ENCODE results near the gene IDH2. TPM values are rescaled to one million over a fixed set of nuclear protein-coding genes. Genes with fewer than 3 reads are reported as not detected.

Gene IDH2
- total and polyA plus RNA-seq, 2 donors (not counting 3 experiments of a cell fraction or from before 2014, with no cell fraction given) = 123 to 127 TPM

- Histone ChIP-seq H3K4me2 (ENCODE audit: insufficient read depth, low read length) (no peak overlapping the region), H3K27me3 (ENCODE audit: control insufficient read depth in 2 of 2, insufficient read depth in 2 of 2, low read length in 2 of 2) (peaks cover 0 to 3% of the 10 kb centered on the region in 2 experiments), H3K4me1 (ENCODE audit: control insufficient read depth, extremely low read depth, insufficient read depth, low read length) (peaks cover 2% of the 10 kb centered on the region), H3K9me1 (replicated peaks; ENCODE audit: control insufficient read depth, extremely low read depth, insufficient read depth, low read length) (no peaks in the 10 kb centered on the region), H3K9me3 (replicated peaks; ENCODE audit: control insufficient read depth, insufficient read depth, low read length) (no peaks in the 10 kb centered on the region), H2AFZ (ENCODE audit: low read depth, low read length) (no peak overlapping the region), H3K4me3 (replicated peaks in 1 of 3; ENCODE audit: insufficient read depth in 1 of 3, low read depth in 1 of 3, low read length in 3 of 3) (no peak overlapping the region), H4K20me1 (replicated peaks; ENCODE audit: control insufficient read depth, extremely low read depth, insufficient read depth, low read length) (no peaks in the 10 kb centered on the region), H3K27ac (ENCODE audit: insufficient read depth, low read depth, low read length) (no peak overlapping the region), H3K36me3 (ENCODE audit: control insufficient read depth in 2 of 2, extremely low read depth in 1 of 2, insufficient read depth in 2 of 2, low read length in 2 of 2) (no peaks in the 10 kb centered on the region), H3K9ac (replicated peaks; ENCODE audit: extremely low read depth, insufficient read depth, low read length) (no peak overlapping the region), H3K79me2 (ENCODE audit: control insufficient read depth, insufficient read depth, low read length) (no peaks in the 10 kb centered on the region)
- no peak for DNase-seq (ENCODE audit: low read depth, low spot score)
- intact Hi-C loops (cut with micrococcal nuclease) (no loop called here), dilution Hi-C loops (cut with MboI; ENCODE audit: extremely low pct_ligation_motif_present, low sequenced_read_pairs) (no loop called here)
- ChIA-PET POLR2A (no interaction called here), CTCF (interaction anchor here (1.2 kb wide), 1 partner anchor 83 kb away, joined by 5 read pairs; no protein-coding TSS in a partner anchor)
- no TSS peak for BruUV-seq (replicated peaks)
- FAIRE-seq = no peak
- TF ChIP-seq POLR2AphosphoS5 (IDR thresholded peaks at IDR 0.05; ENCODE audit: insufficient read depth, low read depth, low read length) = no peak
- TF ChIP-seq POLR2A (IDR thresholded peaks at IDR 0.05; ENCODE audit: low read depth, low read length) = no peak
- TF ChIP-seq, protein P1, sequence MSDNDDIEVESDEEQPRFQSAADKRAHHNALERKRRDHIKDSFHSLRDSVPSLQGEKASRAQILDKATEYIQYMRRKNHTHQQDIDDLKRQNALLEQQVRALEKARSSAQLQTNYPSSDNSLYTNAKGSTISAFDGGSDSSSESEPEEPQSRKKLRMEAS (IDR thresholded peaks at IDR 0.05; ENCODE audit: insufficient read depth, insufficient read length) = no peak
- no peak for TF ChIP-seq GATA2 (IDR thresholded peaks at IDR 0.05; ENCODE audit: insufficient read depth, insufficient read length, low read depth, low read length)
- no peak for TF ChIP-seq CTCF (IDR thresholded peaks at IDR 0.05; ENCODE audit: extremely low read depth in 1 of 2, insufficient read depth in 1 of 2, low read depth in 1 of 2, low read length in 2 of 2)
- TF ChIP-seq EZH2 (IDR thresholded peaks at IDR 0.05; ENCODE audit: borderline replicate concordance, low read depth, low read length, severe bottlenecking) = no peak
- no peak for TF ChIP-seq MYC (IDR thresholded peaks at IDR 0.05; ENCODE audit: low read depth, low read length)
- no peak for TF ChIP-seq FOS (IDR thresholded peaks at IDR 0.05; ENCODE audit: borderline replicate concordance, insufficient read depth, low read length)
- no peak for TF ChIP-seq JUN (IDR thresholded peaks at IDR 0.05; ENCODE audit: borderline replicate concordance, insufficient read depth, insufficient read length, low read depth)
Observed at GRCh38 chr15:90138071-90138833, 36.0 kb upstream of the IDH2 start.

All from endothelial cell of umbilical vein (primary cell).